OCI-LY1 (cell line): ENCODE results near the gene PSD4.
A peak's percentile ranks its signal among the peaks of the same experiment; 100 is the strongest.

ENCODE experiments used
- H2AFZ ChIP-seq: fragments of 200-600 bp; sonication (generic), shearing (Covaris generic); 2 replicates; pipeline ENCODE4 v1.6.0; 2014; ENCODE audit warnings: antibody characterized with exemption, mild to moderate bottlenecking, low read length
- H3F3A ChIP-seq: fragments of 200-600 bp; sonication (generic), shearing (Covaris generic); 2 replicates; pipeline ENCODE4 v1.6.0; 2014; ENCODE audit warnings: mild to moderate bottlenecking, antibody characterized with exemption, low read length, moderate library complexity; ENCODE audit not compliant: insufficient read depth
- H3K27ac ChIP-seq: fragments of 200-600 bp; sonication (generic); 2 replicates; pipeline ENCODE4 v1.5.1; 2014; ENCODE audit warnings: low read length, mixed run types, mild to moderate bottlenecking, low read depth; ENCODE audit not compliant: poor library complexity, severe bottlenecking
- H3K27me3 ChIP-seq: fragments of 200-600 bp; sonication (generic); 2 replicates; pipeline ENCODE4 v1.6.0; 2014; ENCODE audit warnings: antibody characterized with exemption, mild to moderate bottlenecking, low read length, moderate library complexity; ENCODE audit not compliant: insufficient read depth
- H3K36me3 ChIP-seq: fragments of 200-600 bp; sonication (generic); 2 replicates; pipeline ENCODE4 v1.6.1; 2014; ENCODE audit warnings: mild to moderate bottlenecking, antibody characterized with exemption, low read length, moderate library complexity, mixed read lengths; ENCODE audit not compliant: insufficient read depth
- H3K4me1 ChIP-seq: fragments of 200-600 bp; sonication (generic); 2 replicates; pipeline ENCODE4 v1.5.1; 2014; ENCODE audit warnings: mild to moderate bottlenecking, low read length, moderate library complexity; ENCODE audit not compliant: insufficient read depth, severe bottlenecking
- H3K4me2 ChIP-seq: fragments of 200-600 bp; sonication (generic), shearing (Covaris generic); 2 replicates; pipeline ENCODE4 v1.6.1; 2014; ENCODE audit warnings: low read length
- H3K4me3 ChIP-seq: fragments of 200-600 bp; sonication (generic); 2 replicates; pipeline ENCODE4 v1.5.1; 2014; ENCODE audit warnings: low read length, low read depth, mild to moderate bottlenecking, mixed read lengths; ENCODE audit not compliant: poor library complexity, severe bottlenecking
- H3K79me2 ChIP-seq: fragments of 200-600 bp; shearing (Covaris generic); 2 replicates; pipeline ENCODE4 v1.6.1; 2016; ENCODE audit warnings: mixed run types, low read length, mixed read lengths; ENCODE audit not compliant: insufficient read depth
- H3K9ac ChIP-seq: fragments of 200-600 bp; sonication (generic), shearing (Covaris generic); 2 replicates; pipeline ENCODE4 v1.6.1; 2014; ENCODE audit warnings: mild to moderate bottlenecking, low read length, mixed read lengths
- H3K9me2 ChIP-seq: fragments of 200-600 bp; sonication (generic), shearing (Covaris generic); 2 replicates; pipeline ENCODE4 v1.6.1; 2014; ENCODE audit warnings: low read depth, mild to moderate bottlenecking, low read length, mixed read lengths
- H3K9me3 ChIP-seq: fragments of 200-600 bp; shearing (Covaris generic); 2 replicates; pipeline ENCODE4 v1.6.1; 2014; ENCODE audit warnings: low read length, mixed read lengths
- H4K20me1 ChIP-seq: fragments of 200-600 bp; sonication (generic), shearing (Covaris generic); 2 replicates; pipeline ENCODE4 v1.6.0; 2016; ENCODE audit warnings: mild to moderate bottlenecking, low read length; ENCODE audit not compliant: insufficient read depth
- CTCF ChIP-seq: fragments of 200-600 bp; sonication (generic), shearing (Covaris generic); IDR thresholded peaks from 2 replicates; pipeline ENCODE4 v1.5.1; 2017; ENCODE audit warnings: mild to moderate bottlenecking, antibody characterized with exemption, low read length, moderate library complexity, mixed read lengths
- EZH2 ChIP-seq: fragments of 200-600 bp; sonication (generic), shearing (Covaris generic); IDR thresholded peaks from 2 replicates; pipeline ENCODE4 v1.8.0; 2017; ENCODE audit warnings: borderline replicate concordance, mixed run types, mild to moderate bottlenecking, antibody characterized with exemption, low read length, moderate library complexity, mixed read lengths

PSD4 gene

GRCh38 chr2:113134717-113135116 is 39.1 kb upstream of the PSD4 start:
- Histone ChIP-seq H3K79me2 (no peaks in the 10 kb centered on the region), H3K27me3 (no peaks in the 10 kb centered on the region), H3K27ac (no peak overlapping the region), H3K9ac (no peak overlapping the region), H3K4me2 (no peak overlapping the region), H3F3A (0 out of 2 replicates have a peak, but pooled peaks cover 3% of the 10 kb centered on the region), H3K9me2 (no peaks in the 10 kb centered on the region), H2AFZ (no peak overlapping the region), H4K20me1 (no peaks in the 10 kb centered on the region), H3K4me1 (peaks cover 4% of the 10 kb centered on the region), H3K4me3 (no peak overlapping the region), H3K36me3 (no peaks in the 10 kb centered on the region), H3K9me3 (no peaks in the 10 kb centered on the region)
- TF ChIP-seq EZH2 = no peak
- no peak for TF ChIP-seq CTCF

DNA sequence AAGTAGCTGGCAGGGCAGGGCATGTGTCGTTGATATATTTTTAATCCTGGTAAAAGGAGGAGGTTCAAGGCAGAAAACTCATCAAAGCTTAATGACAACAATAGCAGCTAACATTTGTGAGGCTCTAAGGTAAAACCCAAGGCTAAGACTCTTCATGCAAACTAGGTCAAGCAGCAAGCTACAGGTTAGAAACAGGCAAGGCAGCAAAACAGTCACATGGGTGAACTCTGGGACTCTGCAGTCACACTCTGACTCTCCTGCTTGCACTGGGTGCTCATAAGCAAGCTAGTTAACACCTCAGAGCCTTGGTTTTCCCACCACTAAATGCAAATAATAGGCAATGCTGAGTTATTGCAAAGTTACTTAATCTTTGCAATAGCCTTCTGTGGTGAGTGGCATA is 38.5 kb upstream of the PSD4 start:
- no peaks in the 10 kb centered on the region for H3K9me2 ChIP-seq
- H3K27me3 ChIP-seq = no peaks in the 10 kb centered on the region
- H3K27ac ChIP-seq = no peak overlapping the region
- H3K4me2 ChIP-seq = no peak overlapping the region
- H2AFZ ChIP-seq = no peak overlapping the region
- H3K9me3 ChIP-seq = no peaks in the 10 kb centered on the region
- H3K9ac ChIP-seq = no peak overlapping the region
- no peaks in the 10 kb centered on the region for H4K20me1 ChIP-seq
- H3K4me3 ChIP-seq = no peak overlapping the region
- 0 out of 2 replicates have a peak, but pooled peaks cover 3% of the 10 kb centered on the region for H3F3A ChIP-seq
- H3K36me3 ChIP-seq = no peaks in the 10 kb centered on the region
- H3K4me1 ChIP-seq = peaks cover 4% of the 10 kb centered on the region
- TF ChIP-seq CTCF = no peak
- no peak for TF ChIP-seq EZH2
- no peaks in the 10 kb centered on the region for H3K79me2 ChIP-seq

GRCh38 chr2:113136828-113137775 is 36.7 kb upstream of the PSD4 start:
- H2AFZ ChIP-seq = no peak overlapping the region
- H3K79me2 ChIP-seq = no peaks in the 10 kb centered on the region
- H3K4me1 ChIP-seq = peaks cover 4% of the 10 kb centered on the region
- no peak overlapping the region for H3K4me3 ChIP-seq
- H4K20me1 ChIP-seq = no peaks in the 10 kb centered on the region
- H3K9me3 ChIP-seq = no peaks in the 10 kb centered on the region
- H3K36me3 ChIP-seq = no peaks in the 10 kb centered on the region
- H3K9me2 ChIP-seq = no peaks in the 10 kb centered on the region
- H3F3A ChIP-seq = 0 out of 2 replicates have a peak, but pooled peaks cover 3% of the 10 kb centered on the region
- H3K4me2 ChIP-seq = no peak overlapping the region
- H3K27ac ChIP-seq = no peak overlapping the region
- TF ChIP-seq CTCF = peak; percentile 68; the same call in 1 of the 2 replicates
- TF ChIP-seq EZH2 = no peak
- H3K9ac ChIP-seq = no peak overlapping the region
- H3K27me3 ChIP-seq = no peaks in the 10 kb centered on the region
